K562 (cell line): Measurements from ENCODE around the gene PTHLH. TPM values are rescaled to one million over a fixed set of nuclear protein-coding genes. Genes with fewer than 3 reads are reported as not detected.

Experiments used
- ATAC-seq: fragments of 200-7000 bp; cut with Tn5 transposase; 3 replicates; pipeline ENCODE4 v1.9.1; 2020; ENCODE audit warnings: moderate library complexity
- BruUV-seq: library from RNA; stranded (reverse); fragments of 400-500 nt; replicated peaks from 2 replicates; lab custom pipeline; 2021; lab: Mats Ljungman, UMichigan
- CTCF ChIA-PET: fragments of 300-600 bp; formaldehyde crosslinking; extraction: SDS; loops from one replicate; lab custom pipeline; 2021; ENCODE audit warnings: low intra/inter-chr PET ratio; lab: Yijun Ruan, JAX
- POLR2A ChIA-PET: fragments of 300-600, 350-650 bp; sonication (Branson Sonifier 250); formaldehyde crosslinking; extraction: SDS; loops from one replicate; lab custom pipeline; 2021; ENCODE audit warnings: antibody characterized with exemption, inconsistent platforms; lab: Yijun Ruan, JAX
- DNase-seq, 4 experiments: peaks; one replicate each; pipeline versions ENCODE4 v3.0.0 to v3.0.0-alpha.2; 2011 to 2018; ENCODE audit warnings: low spot score in 3 of 4, mixed read lengths in 3 of 4; ENCODE audit errors: extremely low read depth in 1 of 4
- FAIRE-seq: peaks from 2 replicates; lab custom pipeline; 2011; peaks lifted over from hg19 to GRCh38; lab: Jason Lieb, UNC
- H2AFZ ChIP-seq: 2 replicates; pipeline ENCODE4 v1.6.0; 2011; ENCODE audit warnings: low read depth, low read length, control low read depth, inconsistent platforms
- H3K27ac ChIP-seq: fragments of 200-600 bp; 3 replicates; pipeline ENCODE4 v1.8.0; 2011; ENCODE audit warnings: low read depth, mild to moderate bottlenecking, control low read depth, inconsistent platforms, low read length, moderate library complexity, mixed read lengths; ENCODE audit errors: extremely low read depth
- H3K27me3 ChIP-seq, 2 experiments: fragments of 300-600 bp in 1 of 2; 2 replicates in 1 of 2; 3 replicates in 1 of 2; pipeline versions ENCODE4 v1.6.0 to v1.8.0; 2011; ENCODE audit warnings: inconsistent platforms in 2 of 2, low read length in 2 of 2, mild to moderate bottlenecking in 1 of 2, mixed read lengths in 1 of 2, moderate library complexity in 1 of 2; ENCODE audit not compliant: control insufficient read depth in 2 of 2, insufficient read depth in 2 of 2
- H3K36me3 ChIP-seq: fragments of 300-600 bp; 3 replicates; pipeline ENCODE4 v1.8.0; 2011; ENCODE audit warnings: mild to moderate bottlenecking, low read length, inconsistent platforms; ENCODE audit not compliant: control insufficient read depth, insufficient read depth
- H3K4me1 ChIP-seq, 2 experiments: fragments of 200-600 bp in 1 of 2; replicated peaks in 1 of 2; 2 replicates in 1 of 2; 3 replicates in 1 of 2; pipeline versions ENCODE4 v1.5.1 to v1.8.0; 2011; ENCODE audit warnings: inconsistent platforms in 2 of 2, low read length in 2 of 2, mild to moderate bottlenecking in 1 of 2, mixed read lengths in 1 of 2, moderate library complexity in 1 of 2; ENCODE audit not compliant: control insufficient read depth in 2 of 2, insufficient read depth in 2 of 2
- H3K4me2 ChIP-seq: 2 replicates; pipeline ENCODE4 v1.6.1; 2011; ENCODE audit warnings: low read length, control low read depth, inconsistent platforms, mixed read lengths; ENCODE audit not compliant: insufficient read depth
- H3K4me3 ChIP-seq: fragments of 200-600 bp; sonication (generic), shearing (Covaris generic); 2 replicates; pipeline ENCODE4 v1.5.1; 2016; ENCODE audit warnings: control low read depth, inconsistent platforms
- H3K79me2 ChIP-seq: fragments of 200-600 bp; 3 replicates; pipeline ENCODE4 v1.8.0; 2011; ENCODE audit warnings: low read length, inconsistent platforms; ENCODE audit not compliant: control insufficient read depth, insufficient read depth
- H3K9ac ChIP-seq, 2 experiments: 2 replicates each; pipeline versions ENCODE4 v1.6.0 to v1.6.1; 2011; ENCODE audit warnings: low read depth in 2 of 2, low read length in 2 of 2, control low read depth in 1 of 2, inconsistent platforms in 1 of 2, mild to moderate bottlenecking in 1 of 2, mixed read lengths in 1 of 2; ENCODE audit not compliant: insufficient read depth in 1 of 2
- H3K9me1 ChIP-seq: one replicate; pipeline ENCODE4 v1.6.0; 2011; ENCODE audit warnings: inconsistent platforms, mild to moderate bottlenecking, low read length, moderate library complexity; ENCODE audit not compliant: control insufficient read depth, insufficient read depth
- H3K9me3 ChIP-seq: replicated peaks from 2 replicates; pipeline ENCODE4 v1.5.1; 2011; ENCODE audit warnings: low read depth, low read length, inconsistent platforms; ENCODE audit not compliant: control insufficient read depth, insufficient read depth
- H4K20me1 ChIP-seq: replicated peaks from 2 replicates; pipeline ENCODE4 v1.6.1; 2011; ENCODE audit warnings: low read length, inconsistent platforms, mixed read lengths; ENCODE audit not compliant: control insufficient read depth, insufficient read depth
- EGR1 ChIP-seq: fragments of 450-650 bp; conservative IDR thresholded peaks from 2 replicates; pipeline ENCODE4 v1.6.1; 2017; ENCODE audit warnings: mild to moderate bottlenecking
- NFIX ChIP-seq: fragments of 250-450 bp; sonication (Bioruptor Pico); IDR thresholded peaks from 2 replicates; pipeline ENCODE4 v1.4.0; 2020; ENCODE audit warnings: low read depth, mild to moderate bottlenecking, moderate library complexity
- RAD21 ChIP-seq, 2 experiments: fragments of 250-450 bp in 1 of 2; fragments of 450-650 bp in 1 of 2; sonication (Bioruptor Pico) in 1 of 2; formaldehyde crosslinking in 1 of 2; IDR thresholded peaks in 1 of 2; conservative IDR thresholded peaks in 1 of 2; 2 replicates each; pipeline versions ENCODE4 v1.4.0 to v1.8.0; 2020 to 2022; ENCODE audit warnings: mild to moderate bottlenecking in 2 of 2, moderate library complexity in 1 of 2
- ZNF512 ChIP-seq: IDR thresholded peaks from 2 replicates; pipeline ENCODE4 v1.6.1; 2016; ENCODE audit warnings: missing genetic modification characterization, missing compliant biosample characterization
- WGBS: fragments of 100-300 bp; shearing (Covaris generic); methylation state at CpG from one replicate; pipeline ENCODE4 v1.1.6; 2016; ENCODE audit warnings: low coverage, mixed read lengths; ENCODE audit not compliant: insufficient coverage; ENCODE audit errors: missing lambda C conversion rate; 5-methylcytosine and 5-hydroxymethylcytosine counted together
- in situ Hi-C: fragments of 300-500 bp; cut with MboI; formaldehyde crosslinking; loops from 4 replicates; pipeline ENCODE4 v1.15.0; 2018; ENCODE audit warnings: inconsistent platforms, mixed read lengths
- intact Hi-C: fragments of 100-400 bp; cut with micrococcal nuclease; formaldehyde crosslinking; loops from 2 replicates; pipeline ENCODE4 v1.14.2; 2022
- polyA plus RNA-seq, 8 experiments: library from polyadenylated mRNA; depleted of rRNA in 4 of 8; stranded (reverse) in 5 of 8; unstranded in 3 of 8; fragments of >200 nt; fragmentation: Nextera tagmentation in 2 of 8; fragmentation: Illumina TruSeq in 1 of 8; extraction: Ambion mirVana in 2 of 8; extraction: Trizol in 1 of 8; gene quantifications; 2 replicates each; pipeline versions ENCODE4 v1.2.1 to v1.2.3, GENCODE V29; 2011 to 2014; ENCODE audit warnings: inconsistent platforms in 1 of 8, missing spikeins in 1 of 8
- total RNA-seq, 7 experiments: library from RNA; depleted of rRNA in 6 of 7; stranded (reverse); fragments of >200 nt in 6 of 7; fragmentation: Illumina TruSeq in 2 of 7; extraction: Trizol in 2 of 7; gene quantifications; 2 replicates each; pipeline versions ENCODE4 v1.2.1 to v1.2.3, GENCODE V29; 2011 to 2021; ENCODE audit warnings: low replicate concordance in 1 of 7

The PTHLH gene
- total and polyA plus RNA-seq, 9 of the 15 experiments (the other 6 are each of a cell fraction or from before 2014, with no cell fraction given) = 0.14 to 2.5 (median 0.74) TPM

- H3K27ac ChIP-seq = no peak overlapping the region
- intact Hi-C loops = no loop called here
- DNase-seq (no peak), ATAC-seq (no peak), FAIRE-seq (no peak)
- in situ Hi-C loops = no loop called here
- no peak overlapping the region for H3K4me3 ChIP-seq
- no peaks in the 10 kb centered on the region for H3K4me1 ChIP-seq
- CTCF ChIA-PET = no interaction called here
- no peaks in the 10 kb centered on the region for H3K79me2 ChIP-seq
- 12% methylated on average over 3 of the region's 3 CpGs for WGBS
- H2AFZ ChIP-seq = no peak overlapping the region
- no peaks in the 10 kb centered on the region for H3K9me3 ChIP-seq
- H3K36me3 ChIP-seq = no peaks in the 10 kb centered on the region
- H3K27me3 ChIP-seq = no peaks in the 10 kb centered on the region
- H3K9me1 ChIP-seq = no peaks in the 10 kb centered on the region
- no peak overlapping the region for H3K9ac ChIP-seq
- H3K4me2 ChIP-seq = no peak overlapping the region
- no TSS peak for BruUV-seq
- POLR2A ChIA-PET = interaction anchor here (1.6 kb wide), 1 partner anchor 9 kb away, joined by 6 read pairs; no protein-coding TSS in a partner anchor
- TF ChIP-seq NFIX (CRISPR knock-in tag) = no peak
- peak in 1 of 2 experiments; percentile 19; a peak in 1 of 4 replicates for TF ChIP-seq RAD21 (CRISPR knock-in tag; conservative IDR thresholded peaks at IDR 0.05 in 1 of 2, IDR thresholded peaks at IDR 0.05 in 1 of 2)
- 0 out of 2 replicates have a peak, but pooled peaks have one; percentile 28 for TF ChIP-seq EGR1
- no peak for TF ChIP-seq ZNF512 (tag)
- TF ChIP-seq, all 486 proteins: peak for 2
- no peaks in the 10 kb centered on the region for H4K20me1 ChIP-seq
Measured at GRCh38 chr12:27936196-27936595, 36.3 kb downstream of the PTHLH start.
